Aorta (tissue), 5 donors: ENCODE measurements around the gene SESN3. TPM values are rescaled to one million over a fixed set of nuclear protein-coding genes. Genes with fewer than 3 reads are reported as not detected.

ENCODE experiments used
- ATAC-seq: fragments of 200-7000 bp; cut with Tn5 transposase; one replicate; pipeline ENCODE4 v1.9.1; 2022; ENCODE audit warnings: moderate library complexity; ENCODE audit not compliant: low FRiP score
- DNase-seq, 2 donors: peaks; one replicate each; pipeline ENCODE4 v3.0.0-alpha.2; 2020
- H3K27ac ChIP-seq, 2 donors: one replicate each; pipeline ENCODE4 v1.5.1; 2013; ENCODE audit warnings: low read length in 2 of 2, mild to moderate bottlenecking in 2 of 2, moderate library complexity in 2 of 2, control low read depth in 1 of 2, inconsistent platforms in 1 of 2, low read depth in 1 of 2
- H3K27me3 ChIP-seq, 2 donors: one replicate each; pipeline ENCODE4 v1.6.1; 2013; ENCODE audit warnings: control low read depth in 1 of 2, low read length in 1 of 2, mild to moderate bottlenecking in 1 of 2, moderate library complexity in 1 of 2; ENCODE audit not compliant: insufficient read depth in 2 of 2, control insufficient read depth in 1 of 2
- H3K36me3 ChIP-seq, 2 donors: one replicate each; pipeline ENCODE4 v1.6.1; 2013; ENCODE audit warnings: control low read depth in 1 of 2, low read length in 1 of 2, mild to moderate bottlenecking in 1 of 2; ENCODE audit not compliant: insufficient read depth in 2 of 2, control insufficient read depth in 1 of 2
- H3K4me1 ChIP-seq, 2 donors: one replicate each; pipeline ENCODE4 v1.6.1; 2013; ENCODE audit warnings: low read length in 2 of 2, control low read depth in 1 of 2, mild to moderate bottlenecking in 1 of 2, moderate library complexity in 1 of 2; ENCODE audit not compliant: insufficient read depth in 2 of 2, control insufficient read depth in 1 of 2
- H3K4me3 ChIP-seq, 2 donors: one replicate each; pipeline ENCODE4 v1.5.1; 2013; ENCODE audit warnings: low read length in 2 of 2, control low read depth in 1 of 2, mild to moderate bottlenecking in 1 of 2
- H3K9me3 ChIP-seq: one replicate; pipeline ENCODE4 v1.6.1; 2013; ENCODE audit warnings: mild to moderate bottlenecking, low read length; ENCODE audit not compliant: control insufficient read depth
- WGBS, 2 donors: extraction: QIAGEN DNeasy Blood & Tissue Kit; methylation state at CpG; one replicate each; pipeline ENCODE4 v1.1.7; 2013; 5-methylcytosine and 5-hydroxymethylcytosine counted together
- intact Hi-C, 2 donors: fragments of 100-400 bp; cut with DNase I; formaldehyde crosslinking; loops; one replicate each; pipeline versions ENCODE4 v1.14.2 to v1.15.0; 2022
- polyA plus RNA-seq, 2 donors: library from polyadenylated mRNA; stranded (reverse); fragments of 200-250 nt; gene quantifications; one replicate each; pipeline ENCODE4 v1.2.3, GENCODE V29; 2013
- total RNA-seq, 2 donors: library from RNA; stranded (reverse); fragmentation: NEBNext Ultra II Directional; extraction: Animal tissue kit (Norgen Biotek cat#: 25700); gene quantifications; one replicate each; pipeline ENCODE4 v1.2.1, GENCODE V29; 2021
- donor health status: healthy with polysubstance abuse.
- donor health status: Bipolar disorder and iron deficiency.
- donor health status: DM: no; HTN: no; CAD: no.
- donor health status: DM: no; HTN: no; CAD: no.
- donor health status: DM: yes; HTN: yes; CAD: no.

SESN3 gene
- total and polyA plus RNA-seq, 4 donors: 10.0 to 64.5 (median 22.8) TPM

GRCh38 chr11:95166781-95167180 is 64.2 kb downstream of the SESN3 start:
- no peaks in the 10 kb centered on the region for H3K36me3 ChIP-seq
- 93 to 95% methylated on average over 2 of the region's 2 CpGs for WGBS, 2 donors
- intact Hi-C loops: loop anchor here in 1 of 2 donors (10.0 kb wide), 1 partner anchor 58 kb away; no protein-coding TSS in a partner anchor
- H3K4me3 ChIP-seq: no peak overlapping the region
- H3K27ac ChIP-seq: no peak overlapping the region
- no peaks in the 10 kb centered on the region for H3K27me3 ChIP-seq
- H3K4me1 ChIP-seq: no peaks in the 10 kb centered on the region
- DNase-seq (no peak), ATAC-seq (no peak)
- no peaks in the 10 kb centered on the region for H3K9me3 ChIP-seq

- no peaks in the 10 kb centered on the region for H3K27me3 ChIP-seq
- H3K36me3 ChIP-seq: no peaks in the 10 kb centered on the region
- H3K4me1 ChIP-seq: no peaks in the 10 kb centered on the region
- H3K9me3 ChIP-seq: no peaks in the 10 kb centered on the region
- DNase-seq (no peak), ATAC-seq (no peak)
- intact Hi-C loops: loop anchor here in 1 of 2 donors (10.0 kb wide), 1 partner anchor 59 kb away; no protein-coding TSS in a partner anchor
- H3K27ac ChIP-seq: no peak overlapping the region
- no peak overlapping the region for H3K4me3 ChIP-seq
Measured at GRCh38 chr11:95165638-95166037, 65.4 kb downstream of the SESN3 start.

GRCh38 chr11:95163106-95163505 is 67.9 kb downstream of the SESN3 start:
- H3K4me1 ChIP-seq: peaks cover 0 to 1% of the 10 kb centered on the region in 2 donors
- WGBS, 2 donors: 37 to 52% methylated on average over 4 of the region's 4 CpGs
- no peak overlapping the region for H3K27ac ChIP-seq
- H3K4me3 ChIP-seq: no peak overlapping the region
- no peak for ATAC-seq
- H3K27me3 ChIP-seq: no peaks in the 10 kb centered on the region
- no peaks in the 10 kb centered on the region for H3K9me3 ChIP-seq
- no peak for DNase-seq
- intact Hi-C loops: loop anchor here in 1 of 2 donors (10.0 kb wide), 1 partner anchor 62 kb away; no protein-coding TSS in a partner anchor
- H3K36me3 ChIP-seq: no peaks in the 10 kb centered on the region

GRCh38 chr11:95161248-95161647 is 69.8 kb downstream of the SESN3 start:
- no peak for DNase-seq
- WGBS, 2 donors: 99 to 100% methylated on average over 1 of the region's 1 CpG
- no peaks in the 10 kb centered on the region for H3K27me3 ChIP-seq
- H3K4me1 ChIP-seq: peaks cover 0 to 2% of the 10 kb centered on the region in 2 donors
- H3K9me3 ChIP-seq: no peaks in the 10 kb centered on the region
- no peak overlapping the region for H3K27ac ChIP-seq
- intact Hi-C loops: loop anchor here in 1 of 2 donors (10.0 kb wide), 1 partner anchor 64 kb away; no protein-coding TSS in a partner anchor
- H3K36me3 ChIP-seq: no peaks in the 10 kb centered on the region
- no peak for ATAC-seq
- H3K4me3 ChIP-seq: no peak overlapping the region

- Histone ChIP-seq H3K36me3 (no peaks in the 10 kb centered on the region), H3K27me3 (no peaks in the 10 kb centered on the region), H3K4me1 (peaks cover 0 to 2% of the 10 kb centered on the region in 2 donors), H3K9me3 (no peaks in the 10 kb centered on the region), H3K4me3 (no peak overlapping the region), H3K27ac (peak overlapping the region in 1 of 2 donors; percentile 18)
- DNase-seq (no peak), ATAC-seq (no peak)
- intact Hi-C loops: loop anchor here (5.0 to 10.0 kb wide), 4 partner anchors 177 to 409 kb away; partner anchors contain the start of genes CWC15 (in 1 of the 2) and KDM4D (in 1 of the 2)
- 93 to 98% methylated on average over 1 of the region's 1 CpG for WGBS, 2 donors
Measured at GRCh38 chr11:95157824-95158223, 73.2 kb downstream of the SESN3 start.

GRCh38 chr11:95156916-95157541 is 74.0 kb downstream of the SESN3 start:
- Histone ChIP-seq H3K27me3 (no peaks in the 10 kb centered on the region), H3K36me3 (no peaks in the 10 kb centered on the region), H3K27ac (peak overlapping the region; percentile 7 to 70), H3K9me3 (no peaks in the 10 kb centered on the region), H3K4me1 (peaks cover 0 to 2% of the 10 kb centered on the region in 2 donors), H3K4me3 (no peak overlapping the region)
- ATAC-seq (peak; percentile 85), DNase-seq (peak; percentile 75 to 78)
- intact Hi-C loops: loop anchor here (5.0 to 10.0 kb wide), 4 partner anchors 178 to 410 kb away; partner anchors contain the start of genes CWC15 (in 1 of the 2) and KDM4D (in 1 of the 2)
- WGBS, 2 donors: 5 to 7% methylated on average over 7 of the region's 7 CpGs

- intact Hi-C loops: loop anchor here (5.0 to 10.0 kb wide), 4 partner anchors 179 to 411 kb away; partner anchors contain the start of genes CWC15 (in 1 of the 2) and KDM4D (in 1 of the 2)
- Histone ChIP-seq H3K36me3 (no peaks in the 10 kb centered on the region), H3K27ac (peak overlapping the region; percentile 89 to 99), H3K4me3 (no peak overlapping the region), H3K27me3 (no peaks in the 10 kb centered on the region), H3K9me3 (no peaks in the 10 kb centered on the region), H3K4me1 (peaks cover 0 to 2% of the 10 kb centered on the region in 2 donors)
- WGBS, 2 donors: 21 to 31% methylated on average over 5 of the region's 5 CpGs
- no peak for DNase-seq
- no peak for ATAC-seq
Measured at GRCh38 chr11:95156133-95156721, 74.8 kb downstream of the SESN3 start.

GRCh38 chr11:95155385-95155784 is 75.6 kb downstream of the SESN3 start:
- H3K36me3 ChIP-seq: no peaks in the 10 kb centered on the region
- DNase-seq (no peak), ATAC-seq (no peak)
- no peaks in the 10 kb centered on the region for H3K27me3 ChIP-seq
- intact Hi-C loops: loop anchor here (5.0 to 10.0 kb wide), 4 partner anchors 179 to 412 kb away; partner anchors contain the start of genes CWC15 (in 1 of the 2) and KDM4D (in 1 of the 2)
- H3K4me1 ChIP-seq: peaks cover 0 to 2% of the 10 kb centered on the region in 2 donors
- no peaks in the 10 kb centered on the region for H3K9me3 ChIP-seq
- WGBS, 2 donors: 96 to 100% methylated on average over 4 of the region's 4 CpGs
- H3K27ac ChIP-seq: no peak overlapping the region
- no peak overlapping the region for H3K4me3 ChIP-seq
